ENCODE measurements around the gene NOVA2. TPM values are rescaled to one million over a fixed set of nuclear protein-coding genes. Genes with fewer than 3 reads are reported as not detected.
A peak's percentile ranks its signal among the peaks of the same experiment; 100 is the strongest.

The NOVA2 gene
- total RNA-seq, 1 donor from 2014 or later, result 10.7 TPM

GRCh38 chr19:46009530-46010510, 36.2 kb upstream of the NOVA2 start:
- Mint-ChIP-seq H3K4me3 (ENCODE audit: unreplicated experiment) (peak overlapping the region; percentile 73), H3K36me3 (ENCODE audit: low read depth, unreplicated experiment) (peaks cover 9% of the 10 kb centered on the region), H3K27ac (ENCODE audit: unreplicated experiment) (peak overlapping the region; percentile 66), H3K4me1 (ENCODE audit: low read depth, unreplicated experiment) (peaks cover 4% of the 10 kb centered on the region), H3K27me3 (ENCODE audit: low read depth, unreplicated experiment) (peaks cover 15% of the 10 kb centered on the region), H3K9me3 (ENCODE audit: unreplicated experiment) (no peaks in the 10 kb centered on the region)
- H3K4me1 ChIP-seq (ENCODE audit: insufficient read depth, low read length), result peaks cover 2% of the 10 kb centered on the region
- H3K4me3 ChIP-seq (ENCODE audit: insufficient read depth, low read depth, low read length), result no peak overlapping the region
- H3K79me2 ChIP-seq (ENCODE audit: insufficient read depth, low read length), result no peaks in the 10 kb centered on the region
- no peak overlapping the region for H3K27ac ChIP-seq (ENCODE audit: low read depth, low read length)
- no peak overlapping the region for H3K9ac ChIP-seq (ENCODE audit: low read length)
- H3K36me3 ChIP-seq (ENCODE audit: insufficient read depth, low read length), result no peaks in the 10 kb centered on the region
- no peaks in the 10 kb centered on the region for H3K27me3 ChIP-seq (ENCODE audit: insufficient read depth, low read length)
- peaks cover 18% of the 10 kb centered on the region for H4K20me1 ChIP-seq (ENCODE audit: insufficient read depth, low read length)
- no peak overlapping the region for H2AFZ ChIP-seq (ENCODE audit: low read depth, low read length)
- TF ChIP-seq EZH2 (IDR thresholded peaks at IDR 0.05; ENCODE audit: insufficient read depth, low read length), result no peak
- peak; percentile 79 for TF ChIP-seq CTCF (IDR thresholded peaks at IDR 0.05; ENCODE audit: insufficient read depth, low read depth, low read length)
- FAIRE-seq (peak; percentile 26), DNase-seq (ENCODE audit: low read depth) (peak; percentile 37)
- no peaks in the 10 kb centered on the region for H3K9me3 ChIP-seq (ENCODE audit: insufficient read depth, low read depth, low read length)
- H3K4me2 ChIP-seq (ENCODE audit: low read length), result no peak overlapping the region

GRCh38 chr19:46006411-46006810, 32.7 kb upstream of the NOVA2 start:
- Histone ChIP-seq H3K27ac (ENCODE audit: low read depth, low read length) (no peak overlapping the region), H3K4me1 (ENCODE audit: insufficient read depth, low read length) (no peaks in the 10 kb centered on the region), H3K9me3 (ENCODE audit: insufficient read depth, low read depth, low read length) (no peaks in the 10 kb centered on the region), H3K4me3 (ENCODE audit: insufficient read depth, low read depth, low read length) (no peak overlapping the region), H2AFZ (ENCODE audit: low read depth, low read length) (no peak overlapping the region), H3K9ac (ENCODE audit: low read length) (no peak overlapping the region), H3K4me2 (ENCODE audit: low read length) (no peak overlapping the region), H3K27me3 (ENCODE audit: insufficient read depth, low read length) (no peaks in the 10 kb centered on the region), H3K79me2 (ENCODE audit: insufficient read depth, low read length) (no peaks in the 10 kb centered on the region), H4K20me1 (ENCODE audit: insufficient read depth, low read length) (peaks cover 19% of the 10 kb centered on the region), H3K36me3 (ENCODE audit: insufficient read depth, low read length) (no peaks in the 10 kb centered on the region)
- Mint-ChIP-seq H3K4me1 (ENCODE audit: low read depth, unreplicated experiment) (no peaks in the 10 kb centered on the region), H3K27me3 (ENCODE audit: low read depth, unreplicated experiment) (peaks cover 9% of the 10 kb centered on the region), H3K4me3 (ENCODE audit: unreplicated experiment) (no peak overlapping the region), H3K36me3 (ENCODE audit: low read depth, unreplicated experiment) (peaks cover 9% of the 10 kb centered on the region), H3K27ac (ENCODE audit: unreplicated experiment) (no peak overlapping the region), H3K9me3 (ENCODE audit: unreplicated experiment) (no peaks in the 10 kb centered on the region)
- no peak for TF ChIP-seq CTCF (IDR thresholded peaks at IDR 0.05; ENCODE audit: insufficient read depth, low read depth, low read length)
- no peak for TF ChIP-seq EZH2 (IDR thresholded peaks at IDR 0.05; ENCODE audit: insufficient read depth, low read length)
- FAIRE-seq (no peak), DNase-seq (ENCODE audit: low read depth) (no peak)

Measured in astrocyte (in vitro differentiated cells and primary cell).